Measurements from ENCODE around the gene TTLL13. TPM values are rescaled to one million over a fixed set of nuclear protein-coding genes. Genes with fewer than 3 reads are reported as not detected.
"Not testable (repeated sequence)": the region's sequence is repeated elsewhere in the genome, so short reads cannot be mapped to it uniquely, and the experiment has no call there.

TTLL13 gene
- total RNA-seq, 1 donor from 2014 or later: 0.16 TPM

GRCh38 chr15:90231028-90232017, 18.0 kb upstream of the TTLL13 start:
- DNase-seq (ENCODE audit: low spot score): no peak
- intact Hi-C loops (cut with DNase I): loop anchor here (5.0 kb wide), 1 partner anchor 36 kb away; the partner anchor contains the start of gene NGRN

- no peak for DNase-seq (ENCODE audit: low spot score)
- intact Hi-C loops (cut with DNase I): loop anchor here (5.0 kb wide), 1 partner anchor 35 kb away; the partner anchor contains the start of gene NGRN
These were observed 17.2 kb upstream of the TTLL13 start for GRCh38 chr15:90232196-90232595.

GRCh38 chr15:90232941-90233386, 16.4 kb upstream of the TTLL13 start:
- DNase-seq (ENCODE audit: low spot score): no peak
- intact Hi-C loops (cut with DNase I): loop anchor here (5.0 kb wide), 1 partner anchor 34 kb away; the partner anchor contains the start of gene NGRN

DNA sequence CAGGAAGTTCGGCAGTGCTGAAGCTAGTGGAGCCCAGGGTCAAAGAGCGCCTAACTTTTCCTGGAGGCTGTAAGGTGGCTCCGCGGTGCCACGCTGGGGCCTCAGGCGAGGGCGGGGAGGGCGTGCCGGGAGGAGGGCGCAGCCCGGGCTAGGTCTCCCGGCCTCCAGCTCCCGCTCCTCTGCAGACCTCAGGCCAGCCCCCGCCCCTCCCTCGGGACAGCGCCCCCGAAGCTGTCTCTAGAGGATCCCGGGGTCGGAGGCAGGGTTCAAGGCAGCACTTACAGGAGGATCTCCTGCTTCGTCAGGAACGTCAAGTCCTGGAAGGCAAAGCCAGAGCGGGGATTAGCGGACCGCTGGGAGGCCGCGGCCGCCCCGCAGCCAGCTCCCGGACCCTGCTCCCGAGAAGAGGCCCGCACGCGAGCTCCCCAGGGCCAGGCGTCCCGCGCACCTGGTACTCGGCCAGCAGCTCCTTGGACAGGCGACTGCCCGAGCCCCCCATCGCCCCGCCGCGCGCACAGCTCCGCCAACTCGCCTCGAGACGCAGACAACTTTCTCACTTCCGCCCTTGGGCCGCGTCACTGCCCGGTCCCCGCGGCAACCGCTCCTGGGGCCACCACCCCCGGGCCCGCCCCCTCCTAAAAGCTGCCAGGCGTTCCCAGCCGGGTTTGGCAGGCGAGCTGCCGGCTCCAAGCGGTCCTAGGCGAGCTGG, 15.8 kb upstream of the TTLL13 start, which contains the start of gene CIB1:
Gene CIB1, minus strand, starts transcription at position 555 of the 709 bp plus-strand sequence. Its CDS starts 56 bp downstream, at position 499.
- intact Hi-C loops (cut with DNase I): loop anchor here (5.0 kb wide), 1 partner anchor 34 kb away; the partner anchor contains the start of gene NGRN
- peak; percentile 99 for DNase-seq (ENCODE audit: low spot score)

- intact Hi-C loops (cut with DNase I): loop anchor here (5.0 kb wide), 1 partner anchor 33 kb away; the partner anchor contains the start of gene NGRN
These were observed 15.0 kb upstream of the TTLL13 start, which contains the start of gene GDPGP1 for GRCh38 chr15:90234096-90234988. TSS of gene GDPGP1 (plus strand) at chr15:90234209. CDS start at chr15:90240909, 6,700 bp downstream.

DNA sequence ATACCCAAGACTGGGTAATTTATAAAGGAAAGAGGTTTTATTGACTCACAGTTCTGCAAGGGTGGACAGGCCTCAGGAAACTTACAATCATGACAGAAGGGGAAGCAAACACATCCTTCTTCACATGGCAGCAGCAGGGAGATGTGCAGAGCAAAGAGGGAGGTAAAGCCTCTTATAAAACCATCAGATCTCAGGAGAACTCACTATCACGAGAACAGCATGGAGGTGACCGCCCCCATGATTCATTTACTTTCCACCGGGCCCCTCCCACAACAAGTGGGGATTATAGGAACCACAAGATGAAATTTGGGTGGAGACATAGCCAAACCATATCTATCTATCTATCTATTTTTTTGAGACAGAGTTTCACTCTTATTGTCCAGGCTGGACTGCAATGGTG, 10.0 kb upstream of the TTLL13 start:
- intact Hi-C loops (cut with DNase I): no loop called here
- no peak for DNase-seq (ENCODE audit: low spot score)

More at GRCh38 chr15:90234096-90234988, 15.0 kb upstream of the TTLL13 start, which contains the start of gene GDPGP1:
- no peak for DNase-seq (ENCODE audit: low spot score)

GRCh38 chr15:90240856-90241255, 8.5 kb upstream of the TTLL13 start:
- intact Hi-C loops (cut with DNase I): no loop called here
- DNase-seq (ENCODE audit: low spot score): no peak

DNA sequence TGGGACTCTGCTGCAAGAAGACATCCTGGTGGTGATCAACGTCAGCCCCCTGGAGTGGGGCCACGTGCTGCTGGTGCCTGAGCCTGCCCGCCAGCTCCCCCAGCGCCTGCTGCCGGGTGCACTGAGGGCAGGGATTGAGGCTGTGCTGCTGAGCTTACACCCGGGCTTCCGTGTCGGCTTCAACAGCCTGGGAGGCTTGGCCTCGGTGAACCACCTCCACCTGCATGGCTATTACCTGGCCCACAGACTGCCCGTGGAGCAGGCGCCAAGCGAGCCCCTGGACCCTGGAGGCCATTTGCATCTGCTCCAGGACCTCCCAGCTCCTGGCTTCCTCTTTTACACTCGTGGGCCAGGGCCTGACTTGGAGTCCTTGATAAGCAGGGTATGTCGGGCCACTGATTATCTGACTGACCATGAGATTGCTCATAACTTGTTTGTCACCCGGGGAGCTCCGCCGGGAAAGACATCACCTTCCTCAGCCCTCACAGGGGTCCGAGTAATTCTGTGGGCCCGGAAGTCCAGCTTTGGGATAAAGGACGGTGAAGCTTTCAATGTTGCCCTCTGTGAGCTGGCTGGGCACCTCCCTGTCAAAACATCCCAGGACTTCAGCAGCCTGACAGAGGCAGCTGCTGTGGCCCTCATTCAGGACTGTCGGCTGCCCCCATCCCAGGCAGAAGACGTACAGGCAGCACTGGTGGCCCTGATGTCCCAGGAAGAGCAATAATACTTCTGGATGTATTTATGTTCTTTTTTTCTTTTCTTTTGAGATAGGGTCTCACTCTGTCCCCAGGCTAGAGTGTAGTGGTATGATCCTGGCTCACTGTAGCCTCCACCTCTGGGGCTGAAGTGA, 7.8 kb upstream of the TTLL13 start:
- no peak for DNase-seq (ENCODE audit: low spot score)
- intact Hi-C loops (cut with DNase I): no loop called here

DNA sequence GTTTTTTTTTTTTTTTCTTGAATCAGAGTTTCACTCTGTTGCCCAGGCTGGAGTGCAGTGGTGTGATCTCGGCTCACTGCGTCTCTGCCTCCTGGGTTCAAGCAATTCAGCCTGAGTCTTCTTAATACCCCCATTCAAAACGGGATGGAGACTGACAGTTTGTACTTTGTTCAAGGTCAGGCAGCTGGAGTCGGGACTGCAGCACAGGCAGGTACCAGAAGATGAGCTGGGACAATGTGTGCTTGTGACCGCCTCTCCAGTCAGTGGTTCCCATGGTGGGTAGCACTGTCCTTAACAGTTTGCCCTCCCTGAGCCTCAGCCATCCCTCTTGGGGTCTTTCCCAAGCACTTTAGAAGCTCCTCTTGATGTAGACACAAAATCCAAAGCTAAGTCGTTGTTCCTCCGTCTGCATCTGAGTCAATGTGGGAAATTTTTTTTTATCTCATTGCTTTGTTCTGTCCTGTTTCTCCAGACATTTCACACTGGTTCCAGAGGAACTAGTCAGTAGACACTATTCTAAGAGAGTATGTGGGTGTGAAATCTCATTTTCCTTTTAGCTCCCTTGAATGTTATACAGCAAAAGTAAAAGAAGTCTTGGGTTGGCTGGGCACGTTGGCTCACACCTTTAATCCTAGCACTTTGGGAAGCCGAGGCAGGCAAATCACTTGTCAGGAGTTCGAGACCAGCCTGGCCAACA, 5.3 kb upstream of the TTLL13 start:
- DNase-seq (ENCODE audit: low spot score): no peak
- intact Hi-C loops (cut with DNase I): no loop called here

DNA sequence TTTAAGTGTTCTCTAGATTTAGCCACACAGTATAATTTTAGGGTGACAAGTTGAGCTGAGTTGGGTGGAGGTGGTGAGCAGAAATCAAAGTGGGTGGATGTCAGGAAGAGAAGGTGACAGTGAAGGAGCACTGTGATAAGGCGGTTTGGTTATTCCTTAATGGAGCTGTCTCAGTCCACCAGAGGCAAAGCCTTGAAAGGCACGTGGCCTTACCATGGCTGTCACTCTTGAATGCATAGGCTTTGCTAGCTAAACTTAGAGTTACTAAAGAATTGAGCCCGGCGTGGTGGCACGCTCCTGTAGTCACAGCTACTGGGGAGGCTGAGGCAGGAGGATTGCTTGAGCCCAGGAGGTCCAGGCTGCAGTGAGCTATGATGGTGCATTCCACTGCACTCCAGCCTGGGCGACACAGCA, 560 bp upstream of the TTLL13 start:
- intact Hi-C loops (cut with DNase I): no loop called here

DNA sequence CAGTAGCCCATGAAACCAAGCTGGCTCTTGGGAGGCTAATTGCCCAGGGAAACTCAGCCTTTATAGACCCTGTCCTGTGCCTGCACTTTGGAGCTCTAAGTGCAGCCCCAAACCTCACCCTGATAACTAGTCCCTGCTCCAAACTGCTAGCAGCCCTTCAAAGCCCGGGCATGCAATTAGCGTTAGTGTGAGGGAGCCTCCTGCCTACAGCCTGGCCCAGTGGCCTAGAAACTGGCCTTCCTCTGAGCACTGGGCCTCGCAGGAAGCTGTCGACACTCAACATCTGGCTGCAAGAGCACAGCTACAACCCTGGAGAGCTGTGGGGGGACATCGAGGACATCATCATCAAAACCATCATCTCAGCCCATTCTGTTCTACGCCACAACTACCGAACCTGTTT, 8.4 kb downstream of the TTLL13 start:
- DNase-seq (ENCODE audit: low spot score): no peak
- intact Hi-C loops (cut with DNase I): no loop called here

More for the DNA sequence above, 560 bp upstream of the TTLL13 start:
- peak; percentile 75 for DNase-seq (ENCODE audit: low spot score)

GRCh38 chr15:90259524-90259923, 10.2 kb downstream of the TTLL13 start:
- intact Hi-C loops (cut with DNase I): no loop called here
- no peak for DNase-seq (ENCODE audit: low spot score)

- intact Hi-C loops (cut with DNase I); DNase-seq (ENCODE audit: low spot score): not testable (repeated sequence)
These were observed 11.4 kb downstream of the TTLL13 start for GRCh38 chr15:90260731-90261130.

DNA sequence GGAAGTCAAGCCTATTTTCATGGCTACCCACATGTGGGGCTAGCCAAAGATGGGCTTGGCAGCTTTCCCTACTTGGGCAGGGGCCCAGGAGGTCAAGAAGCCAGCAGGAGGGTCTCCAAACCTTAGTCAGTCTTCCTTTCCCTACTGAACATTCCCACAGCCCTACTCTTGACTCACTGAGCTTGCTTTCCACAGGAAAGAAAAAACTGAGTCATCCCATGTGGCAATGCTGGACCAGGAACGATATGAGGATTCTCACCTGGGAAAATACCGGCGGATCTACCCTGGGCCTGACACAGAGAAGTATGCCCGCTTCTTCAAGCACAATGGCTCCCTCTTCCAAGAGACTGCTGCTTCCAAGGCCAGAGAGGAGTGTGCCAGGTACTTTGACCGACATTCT, 12.5 kb downstream of the TTLL13 start:
- intact Hi-C loops (cut with DNase I): no loop called here
- DNase-seq (ENCODE audit: low spot score): no peak

DNA sequence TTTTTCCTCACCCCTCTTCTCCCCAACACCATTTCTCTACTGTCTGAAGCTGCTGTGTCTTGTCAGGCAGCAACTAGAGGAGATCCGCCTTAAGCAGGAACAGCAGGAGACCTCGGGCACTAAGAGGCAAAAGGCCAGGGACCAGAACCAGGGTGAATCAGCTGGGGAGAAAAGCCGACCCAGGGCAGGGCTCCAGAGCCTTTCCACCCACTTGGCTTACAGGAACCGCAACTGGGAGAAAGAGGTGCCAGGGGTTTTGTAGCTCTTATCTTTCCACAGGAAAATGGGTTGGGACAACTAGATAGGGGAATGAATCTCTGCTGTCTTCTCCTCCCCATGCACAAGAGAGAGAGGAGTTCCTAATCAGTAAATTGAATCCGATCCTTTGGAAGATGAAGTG, 13.1 kb downstream of the TTLL13 start:
- no peak for DNase-seq (ENCODE audit: low spot score)
- intact Hi-C loops (cut with DNase I): no loop called here

GRCh38 chr15:90264671-90265070, 15.3 kb downstream of the TTLL13 start:
- intact Hi-C loops (cut with DNase I): loop anchor here (5.0 kb wide), 1 partner anchor 32 kb away; the partner anchor contains the start of genes CIB1 and GDPGP1
- DNase-seq (ENCODE audit: low spot score): no peak
